ENCODE measurements around the gene C12orf75.

C12orf75 gene

DNA sequence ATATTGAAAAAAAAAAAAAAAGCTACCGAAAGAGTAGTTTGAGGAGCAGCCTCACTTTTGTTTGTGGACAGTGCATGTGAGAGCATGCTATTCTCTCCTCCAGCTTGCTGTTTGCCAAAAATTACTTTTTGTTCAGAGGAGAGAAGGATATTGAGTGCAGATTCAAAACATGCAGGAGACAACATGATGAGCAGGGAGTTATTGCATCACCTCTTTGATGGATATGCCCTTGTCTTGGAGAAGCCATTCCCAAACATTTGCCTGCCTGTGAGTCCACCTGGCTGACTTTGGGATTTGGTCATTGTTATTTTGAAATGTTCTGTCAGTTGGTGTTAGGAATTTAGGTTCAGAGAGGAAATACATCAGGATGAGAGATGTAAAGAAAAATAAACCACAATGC, 2.4 kb downstream of the C12orf75 start:
- TF ChIP-seq, protein P1, sequence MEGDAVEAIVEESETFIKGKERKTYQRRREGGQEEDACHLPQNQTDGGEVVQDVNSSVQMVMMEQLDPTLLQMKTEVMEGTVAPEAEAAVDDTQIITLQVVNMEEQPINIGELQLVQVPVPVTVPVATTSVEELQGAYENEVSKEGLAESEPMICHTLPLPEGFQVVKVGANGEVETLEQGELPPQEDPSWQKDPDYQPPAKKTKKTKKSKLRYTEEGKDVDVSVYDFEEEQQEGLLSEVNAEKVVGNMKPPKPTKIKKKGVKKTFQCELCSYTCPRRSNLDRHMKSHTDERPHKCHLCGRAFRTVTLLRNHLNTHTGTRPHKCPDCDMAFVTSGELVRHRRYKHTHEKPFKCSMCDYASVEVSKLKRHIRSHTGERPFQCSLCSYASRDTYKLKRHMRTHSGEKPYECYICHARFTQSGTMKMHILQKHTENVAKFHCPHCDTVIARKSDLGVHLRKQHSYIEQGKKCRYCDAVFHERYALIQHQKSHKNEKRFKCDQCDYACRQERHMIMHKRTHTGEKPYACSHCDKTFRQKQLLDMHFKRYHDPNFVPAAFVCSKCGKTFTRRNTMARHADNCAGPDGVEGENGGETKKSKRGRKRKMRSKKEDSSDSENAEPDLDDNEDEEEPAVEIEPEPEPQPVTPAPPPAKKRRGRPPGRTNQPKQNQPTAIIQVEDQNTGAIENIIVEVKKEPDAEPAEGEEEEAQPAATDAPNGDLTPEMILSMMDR (conservative IDR thresholded peaks at IDR 0.05; ENCODE audit: low read depth, low read length), result no peak
- no peak for DNase-seq (ENCODE audit: low read depth)
- H3K4me3 ChIP-seq (ENCODE audit: low read depth, low read length), result no peak overlapping the region

DNA sequence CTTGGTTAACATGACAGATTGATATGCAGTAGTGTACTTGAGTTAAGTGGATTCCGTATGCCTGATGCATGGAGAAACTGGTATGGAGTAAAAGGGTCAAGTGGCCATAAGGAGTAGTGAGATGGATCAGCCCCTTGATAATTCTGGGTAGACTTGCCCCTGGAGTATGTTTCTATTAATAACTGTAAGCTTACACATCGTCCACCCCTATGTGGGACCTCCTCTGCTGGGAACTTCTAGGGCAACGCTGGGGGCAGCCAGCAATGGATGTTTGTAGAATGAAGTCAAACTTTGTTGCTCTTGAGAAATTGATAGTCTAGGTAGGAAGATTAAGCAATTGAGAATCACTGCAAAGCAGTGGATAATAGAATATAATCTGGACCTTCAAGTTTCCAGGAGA, 3.5 kb downstream of the C12orf75 start:
- H3K4me3 ChIP-seq (ENCODE audit: low read depth, low read length), result no peak overlapping the region
- TF ChIP-seq, protein P1 (conservative IDR thresholded peaks at IDR 0.05; ENCODE audit: low read depth, low read length), result no peak
- peak; percentile 91 for DNase-seq (ENCODE audit: low read depth)

DNA sequence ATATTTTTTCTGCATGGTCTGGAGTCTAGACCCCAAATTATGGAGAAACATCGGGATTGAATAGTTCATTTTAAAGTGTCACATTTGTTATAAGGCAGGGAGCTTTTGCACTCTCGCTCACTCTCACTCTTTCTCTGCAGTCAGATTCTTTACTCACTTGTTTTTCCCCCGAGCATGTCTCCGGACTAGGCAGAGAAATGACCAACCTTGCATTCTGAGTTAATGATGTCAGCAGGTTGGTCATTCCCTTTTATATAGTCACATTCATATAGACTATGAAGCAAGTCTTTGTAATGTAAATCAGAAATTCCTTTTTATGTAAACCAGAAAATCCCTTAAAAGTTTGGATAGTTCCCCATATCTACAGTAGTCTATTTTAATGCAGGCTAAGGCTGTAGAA, 4.1 kb downstream of the C12orf75 start:
- peak; percentile 65 for DNase-seq (ENCODE audit: low read depth)
- TF ChIP-seq, protein P1 (conservative IDR thresholded peaks at IDR 0.05; ENCODE audit: low read depth, low read length), result no peak

DNA sequence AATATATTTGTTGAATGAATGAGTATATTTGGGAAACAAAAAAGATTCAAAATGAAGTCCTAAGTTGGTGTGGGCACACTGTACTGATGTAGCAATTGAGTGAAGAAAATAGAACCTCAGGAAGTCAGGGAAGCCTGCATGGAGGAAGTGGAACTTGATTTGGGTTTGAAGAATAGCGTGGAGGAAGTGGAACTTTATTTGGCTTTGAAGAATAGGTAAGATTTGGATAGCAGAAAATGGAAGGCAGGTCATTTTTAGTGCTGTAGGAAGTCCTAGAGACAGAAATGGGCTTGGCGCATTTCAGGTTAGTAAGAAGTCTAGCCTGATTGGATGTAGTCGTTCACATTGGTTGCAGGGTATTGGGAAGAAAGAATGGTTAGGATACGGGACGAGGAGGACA, 5.4 kb downstream of the C12orf75 start:
- DNase-seq (ENCODE audit: low read depth), result no peak
- TF ChIP-seq, protein P1 (conservative IDR thresholded peaks at IDR 0.05; ENCODE audit: low read depth, low read length), result no peak
- no peak overlapping the region for H3K4me3 ChIP-seq (ENCODE audit: low read depth, low read length)

More for the DNA sequence above, 4.1 kb downstream of the C12orf75 start:
- no peak overlapping the region for H3K4me3 ChIP-seq (ENCODE audit: low read depth, low read length)

DNA sequence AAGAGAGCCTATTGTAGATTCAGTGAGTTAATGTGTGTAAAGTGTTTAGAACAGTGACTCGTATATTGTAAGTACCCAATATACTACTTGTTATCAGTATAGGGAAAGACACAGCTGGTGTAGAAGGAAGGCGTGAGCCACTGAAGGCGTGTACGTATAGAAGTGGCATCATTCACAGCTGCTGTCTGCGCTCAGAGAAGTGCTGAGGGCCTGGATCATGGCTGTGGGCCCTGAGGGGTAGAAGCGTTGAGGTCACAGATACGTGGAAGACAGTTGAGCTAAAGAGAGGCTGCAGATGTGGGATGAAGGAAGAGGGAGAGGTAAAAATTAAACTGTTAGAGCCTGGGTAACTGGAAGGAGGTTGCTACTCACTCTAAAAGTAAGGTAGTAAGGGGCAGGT, 5.9 kb downstream of the C12orf75 start:
- no peak overlapping the region for H3K4me3 ChIP-seq (ENCODE audit: low read depth, low read length)
- TF ChIP-seq, protein P1 (conservative IDR thresholded peaks at IDR 0.05; ENCODE audit: low read depth, low read length), result no peak
- DNase-seq (ENCODE audit: low read depth), result no peak

DNA sequence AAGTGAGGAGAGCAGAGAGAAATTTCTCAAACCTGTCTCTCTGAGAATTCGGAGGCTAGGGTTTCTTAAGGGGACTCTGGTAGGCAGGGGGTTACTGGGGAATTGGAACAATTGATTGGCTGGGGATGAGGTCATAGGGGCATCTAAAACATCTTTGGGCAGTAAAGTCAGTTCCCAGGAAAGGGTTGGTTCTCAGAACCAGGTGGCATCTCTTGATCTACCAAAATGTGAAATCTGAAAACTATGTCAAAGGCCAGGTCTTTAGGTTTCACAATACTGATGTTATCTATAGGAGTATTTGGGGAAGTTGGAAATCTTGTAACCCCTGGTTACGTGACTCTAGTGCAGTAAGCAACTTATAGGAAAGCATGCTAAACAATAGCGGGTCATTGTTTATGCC, 6.9 kb downstream of the C12orf75 start:
- TF ChIP-seq, protein P1 (conservative IDR thresholded peaks at IDR 0.05; ENCODE audit: low read depth, low read length), result no peak
- H3K4me3 ChIP-seq (ENCODE audit: low read depth, low read length), result no peak overlapping the region
- no peak for DNase-seq (ENCODE audit: low read depth)

DNA sequence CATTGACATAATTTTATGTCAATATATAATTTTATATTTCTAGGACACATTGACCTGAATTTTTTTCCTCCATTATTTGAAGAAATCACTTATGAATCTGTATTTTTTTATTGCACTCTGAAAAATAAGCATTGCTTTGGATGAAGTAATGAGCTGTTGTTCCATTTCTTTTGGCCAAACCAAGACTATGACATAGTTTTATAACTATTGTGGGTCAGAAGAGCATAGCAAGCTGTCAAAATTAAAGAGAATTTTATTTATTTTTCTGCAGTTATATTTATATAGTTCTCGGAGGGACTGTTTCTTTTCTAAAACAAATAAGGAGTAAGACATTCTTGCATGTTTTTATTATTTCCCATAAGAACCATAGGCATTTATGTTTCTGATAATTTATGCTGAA, 8.5 kb downstream of the C12orf75 start:
- DNase-seq (ENCODE audit: low read depth), result no peak

More for the DNA sequence above, 8.5 kb downstream of the C12orf75 start:
- H3K4me3 ChIP-seq (ENCODE audit: low read depth, low read length), result no peak overlapping the region
- TF ChIP-seq, protein P1 (conservative IDR thresholded peaks at IDR 0.05; ENCODE audit: low read depth, low read length), result no peak

All from choroid plexus epithelial cell (primary cell).